ENCODE measurements around the gene DLL4.

GRCh38 chr15:40914013-40914412 is 15.1 kb upstream of the DLL4 start:
- TF ChIP-seq CTCF (IDR thresholded peaks at IDR 0.05): no peak
- no peak for TF ChIP-seq POLR2A (IDR thresholded peaks at IDR 0.05)
